HEK293 (cell line): Measurements from ENCODE around the gene TUBGCP6.

Experiments used
- CTCF ChIA-PET: fragments of 350-600 bp; formaldehyde crosslinking; extraction: SDS; loops from one replicate; lab custom pipeline; 2021; ENCODE audit warnings: antibody characterized with exemption; lab: Yijun Ruan, JAX
- POLR2A ChIA-PET: fragments of 300-600 bp; formaldehyde crosslinking; extraction: SDS; loops from one replicate; lab custom pipeline; 2020; ENCODE audit warnings: antibody characterized with exemption, inconsistent platforms; lab: Yijun Ruan, JAX
- H3K27ac ChIP-seq: fragments of 200-500 bp; sonication (Bioruptor generic); 2 replicates; pipeline ENCODE4 v1.5.1; 2014; ENCODE audit warnings: low read depth, low read length, control low read depth, inconsistent platforms; ENCODE audit errors: extremely low read depth
- H3K36me3 ChIP-seq, 2 experiments: fragments of 200-500 bp in 1 of 2; sonication (Bioruptor generic) in 1 of 2; 1 replicate in 1 of 2; 2 replicates in 1 of 2; pipeline ENCODE4 v1.5.1; 2014 to 2017; ENCODE audit warnings: inconsistent platforms in 2 of 2, low read length in 2 of 2; ENCODE audit not compliant: control insufficient read depth in 2 of 2, insufficient read depth in 1 of 2
- H3K4me1 ChIP-seq: fragments of 200-500 bp; sonication (Bioruptor generic); 2 replicates; pipeline ENCODE4 v1.5.1; 2014; ENCODE audit warnings: mild to moderate bottlenecking, low read length, inconsistent platforms; ENCODE audit not compliant: control insufficient read depth, insufficient read depth
- H3K4me3 ChIP-seq: 2 replicates; pipeline ENCODE4 v1.5.1; 2011; ENCODE audit warnings: low read depth, mild to moderate bottlenecking, control low read depth, low read length, moderate library complexity
- H3K9me3 ChIP-seq: fragments of 200-500 bp; sonication (Bioruptor generic); 2 replicates; pipeline ENCODE4 v1.5.1; 2014; ENCODE audit warnings: low read depth, low read length, inconsistent platforms; ENCODE audit not compliant: control insufficient read depth, insufficient read depth
- GLIS2 ChIP-seq: fragments of 450-650 bp; formaldehyde crosslinking; IDR thresholded peaks from 2 replicates; pipeline ENCODE4 v1.5.1; 2016; ENCODE audit warnings: missing biosample characterization, missing genetic modification characterization
- INSM2 ChIP-seq: fragments of 450-650 bp; formaldehyde crosslinking; IDR thresholded peaks from 2 replicates; pipeline ENCODE4 v1.5.1; 2016; ENCODE audit warnings: missing biosample characterization, missing genetic modification characterization
- MEIS1 ChIP-seq: sonication (generic); formaldehyde crosslinking; IDR thresholded peaks from 2 replicates; pipeline ENCODE4 v1.8.1; 2022; ENCODE audit warnings: missing genetic modification reagents, mild to moderate bottlenecking, borderline replicate concordance
- RBAK ChIP-seq: fragments of 450-650 bp; formaldehyde crosslinking; IDR thresholded peaks from 2 replicates; pipeline ENCODE4 v1.5.1; 2016; ENCODE audit warnings: missing biosample characterization, missing genetic modification characterization
- SP2 ChIP-seq: fragments of 450-650 bp; formaldehyde crosslinking; IDR thresholded peaks from 2 replicates; pipeline ENCODE4 v1.5.1; 2016; ENCODE audit warnings: missing biosample characterization, missing genetic modification characterization
- WT1 ChIP-seq: fragments of 450-650 bp; formaldehyde crosslinking; IDR thresholded peaks from 2 replicates; pipeline ENCODE4 v1.5.1; 2016; ENCODE audit warnings: missing biosample characterization, missing genetic modification characterization
- ZBTB6 ChIP-seq: fragments of 450-650 bp; formaldehyde crosslinking; IDR thresholded peaks from 2 replicates; pipeline ENCODE4 v1.5.1; 2017; ENCODE audit warnings: missing biosample characterization, missing genetic modification characterization
- ZNF16 ChIP-seq: fragments of 450-650 bp; formaldehyde crosslinking; IDR thresholded peaks from 2 replicates; pipeline ENCODE4 v1.5.1; 2016; ENCODE audit warnings: low read depth, missing biosample characterization, missing genetic modification characterization
- ZNF26 ChIP-seq: fragments of 450-650 bp; formaldehyde crosslinking; IDR thresholded peaks from 2 replicates; pipeline ENCODE4 v1.5.1; 2016; ENCODE audit warnings: missing biosample characterization, missing genetic modification characterization
- ZNF514 ChIP-seq: fragments of 450-650 bp; formaldehyde crosslinking; IDR thresholded peaks from 2 replicates; pipeline ENCODE4 v1.5.1; 2016; ENCODE audit warnings: missing biosample characterization, missing genetic modification characterization
- ZNF571 ChIP-seq: fragments of 450-650 bp; formaldehyde crosslinking; IDR thresholded peaks from 2 replicates; pipeline ENCODE4 v1.5.0; 2017; ENCODE audit warnings: missing biosample characterization, missing genetic modification characterization
- ZNF747 ChIP-seq: fragments of 450-650 bp; formaldehyde crosslinking; IDR thresholded peaks from 2 replicates; pipeline ENCODE4 v1.5.1; 2016; ENCODE audit warnings: missing biosample characterization, missing genetic modification characterization
- ZSCAN30 ChIP-seq: fragments of 450-650 bp; IDR thresholded peaks from 2 replicates; pipeline ENCODE4 v1.5.1; 2018; ENCODE audit warnings: missing biosample characterization, mild to moderate bottlenecking, missing genetic modification characterization, moderate library complexity
- TF ChIP-seq, protein P1 (sequence below): fragments of 450-650 bp; formaldehyde crosslinking; IDR thresholded peaks from 2 replicates; pipeline ENCODE4 v1.5.0; 2017; ENCODE audit warnings: missing biosample characterization, missing genetic modification characterization, borderline replicate concordance

Gene TUBGCP6

GRCh38 chr22:50183141-50183971 is 61.5 kb downstream of the TUBGCP6 start:
- no peak overlapping the region for H3K27ac ChIP-seq
- ChIA-PET POLR2A (no interaction called here), CTCF (interaction anchor here (0.7 kb wide), 1 partner anchor 34 kb away, joined by 3 read pairs; no protein-coding TSS in a partner anchor)
- peaks cover 5% of the 10 kb centered on the region for H3K4me1 ChIP-seq
- TF ChIP-seq WT1 = no peak
- 0 out of 2 replicates have a peak, but pooled peaks have one; percentile 38 for TF ChIP-seq GLIS2 (tag by site-specific recombination)
- TF ChIP-seq ZNF747 (tag by site-specific recombination) = no peak
- no peak overlapping the region for H3K4me3 ChIP-seq
- no peaks in the 10 kb centered on the region for H3K9me3 ChIP-seq
- peaks cover 0 to 26% of the 10 kb centered on the region in 2 experiments; a peak in 1 of 3 replicates for H3K36me3 ChIP-seq

GRCh38 chr22:50182176-50183081 is 62.4 kb downstream of the TUBGCP6 start:
- POLR2A ChIA-PET = interaction anchor here (1.1 kb wide), 1 partner anchor 12 kb away, joined by 3 read pairs; no protein-coding TSS in a partner anchor

DNA sequence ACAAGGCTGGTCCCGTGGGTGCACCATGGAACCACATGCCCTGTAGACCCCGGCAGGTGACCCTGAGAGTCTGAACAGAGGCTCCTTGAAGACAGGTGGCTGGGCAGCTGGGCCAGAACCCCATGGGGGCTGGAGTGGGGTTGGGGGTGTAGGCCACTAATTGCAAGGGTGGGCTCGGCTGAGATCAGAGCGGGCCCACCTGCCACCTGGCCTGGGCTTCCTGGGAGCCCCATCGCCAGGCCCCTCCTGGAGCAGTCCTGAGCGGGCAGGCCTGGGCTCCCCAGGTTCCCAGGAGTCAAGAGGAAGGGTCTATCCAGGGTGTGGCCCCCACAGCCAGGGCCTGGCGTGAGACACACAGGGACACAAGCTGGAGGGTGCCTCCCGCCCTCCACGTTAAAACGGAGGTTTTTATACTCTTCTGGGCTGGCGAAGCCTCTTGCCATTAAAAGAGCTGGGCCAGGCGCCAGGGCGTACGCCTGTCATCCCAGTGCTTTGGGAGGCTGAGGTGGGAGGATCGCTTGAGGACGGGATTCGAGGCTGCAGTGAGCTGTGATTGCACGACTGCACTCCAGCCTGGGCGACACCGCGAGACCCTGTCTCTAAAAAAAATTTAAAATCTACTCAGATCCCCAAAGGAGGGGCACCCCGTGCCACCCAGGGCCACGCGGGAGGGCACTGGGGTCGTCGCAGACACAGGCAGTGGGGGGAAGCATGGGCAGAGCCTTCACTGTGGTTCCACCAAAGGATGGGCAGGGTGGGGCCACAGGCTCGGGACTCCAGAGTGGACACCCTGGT is 63.9 kb downstream of the TUBGCP6 start:
- no peaks in the 10 kb centered on the region for H3K9me3 ChIP-seq
- H3K4me3 ChIP-seq = no peak overlapping the region
- peaks cover 0 to 35% of the 10 kb centered on the region in 2 experiments; a peak in 1 of 3 replicates for H3K36me3 ChIP-seq
- POLR2A ChIA-PET = no interaction called here
- no peaks in the 10 kb centered on the region for H3K4me1 ChIP-seq
- CTCF ChIA-PET = interaction anchor here (0.7 kb wide), 2 partner anchors 137 to 345 kb away, joined by 3 to 6 read pairs; no protein-coding TSS in a partner anchor
- no peak for TF ChIP-seq ZNF16 (tag by site-specific recombination)
- no peak for TF ChIP-seq ZNF571
- no peak for TF ChIP-seq MEIS1 (CRISPR knock-in tag)
- no peak for TF ChIP-seq ZSCAN30 (tag by site-specific recombination)
- no peak overlapping the region for H3K27ac ChIP-seq

More at GRCh38 chr22:50182176-50183081, 62.4 kb downstream of the TUBGCP6 start:
- H3K9me3 ChIP-seq = no peaks in the 10 kb centered on the region
- H3K4me3 ChIP-seq = no peak overlapping the region
- peaks cover 4% of the 10 kb centered on the region; the same call in 1 of the 2 replicates for H3K4me1 ChIP-seq
- peaks cover 0 to 29% of the 10 kb centered on the region in 2 experiments; a peak in 1 of 3 replicates for H3K36me3 ChIP-seq
- no peak for TF ChIP-seq RBAK (tag by site-specific recombination)
- TF ChIP-seq SP2 (tag by site-specific recombination) = peak; percentile 29
- no peak overlapping the region for H3K27ac ChIP-seq
- CTCF ChIA-PET = interaction anchor here (0.7 kb wide), 1 partner anchor 33 kb away, joined by 3 read pairs; no protein-coding TSS in a partner anchor

GRCh38 chr22:50179937-50180726 is 64.7 kb downstream of the TUBGCP6 start:
- no peaks in the 10 kb centered on the region for H3K9me3 ChIP-seq
- CTCF ChIA-PET = no interaction called here
- no peak overlapping the region for H3K27ac ChIP-seq
- no peaks in the 10 kb centered on the region for H3K4me1 ChIP-seq
- H3K36me3 ChIP-seq = peaks cover 0 to 35% of the 10 kb centered on the region in 2 experiments; a peak in 1 of 3 replicates
- H3K4me3 ChIP-seq = no peak overlapping the region
- POLR2A ChIA-PET = no interaction called here
- TF ChIP-seq ZNF514 (tag by site-specific recombination) (no peak), INSM2 (tag by site-specific recombination) (no peak), ZBTB6 (tag by site-specific recombination) (no peak), ZNF26 (tag by site-specific recombination) (no peak)
- TF ChIP-seq, protein P1, sequence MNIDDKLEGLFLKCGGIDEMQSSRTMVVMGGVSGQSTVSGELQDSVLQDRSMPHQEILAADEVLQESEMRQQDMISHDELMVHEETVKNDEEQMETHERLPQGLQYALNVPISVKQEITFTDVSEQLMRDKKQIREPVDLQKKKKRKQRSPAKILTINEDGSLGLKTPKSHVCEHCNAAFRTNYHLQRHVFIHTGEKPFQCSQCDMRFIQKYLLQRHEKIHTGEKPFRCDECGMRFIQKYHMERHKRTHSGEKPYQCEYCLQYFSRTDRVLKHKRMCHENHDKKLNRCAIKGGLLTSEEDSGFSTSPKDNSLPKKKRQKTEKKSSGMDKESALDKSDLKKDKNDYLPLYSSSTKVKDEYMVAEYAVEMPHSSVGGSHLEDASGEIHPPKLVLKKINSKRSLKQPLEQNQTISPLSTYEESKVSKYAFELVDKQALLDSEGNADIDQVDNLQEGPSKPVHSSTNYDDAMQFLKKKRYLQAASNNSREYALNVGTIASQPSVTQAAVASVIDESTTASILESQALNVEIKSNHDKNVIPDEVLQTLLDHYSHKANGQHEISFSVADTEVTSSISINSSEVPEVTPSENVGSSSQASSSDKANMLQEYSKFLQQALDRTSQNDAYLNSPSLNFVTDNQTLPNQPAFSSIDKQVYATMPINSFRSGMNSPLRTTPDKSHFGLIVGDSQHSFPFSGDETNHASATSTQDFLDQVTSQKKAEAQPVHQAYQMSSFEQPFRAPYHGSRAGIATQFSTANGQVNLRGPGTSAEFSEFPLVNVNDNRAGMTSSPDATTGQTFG (tag by site-specific recombination) = no peak
